HG03565 (cell line): ENCODE measurements around the gene SEC31B.
A peak's percentile ranks its signal among the peaks of the same experiment; 100 is the strongest.

Source experiments
- ATAC-seq: cut with Tn5 transposase; IDR thresholded peaks from one replicate; pipeline ENCODE4 v1.9.1; 2021; ENCODE audit warnings: mild to moderate bottlenecking, moderate library complexity; ENCODE audit not compliant: unreplicated experiment

The SEC31B gene

DNA sequence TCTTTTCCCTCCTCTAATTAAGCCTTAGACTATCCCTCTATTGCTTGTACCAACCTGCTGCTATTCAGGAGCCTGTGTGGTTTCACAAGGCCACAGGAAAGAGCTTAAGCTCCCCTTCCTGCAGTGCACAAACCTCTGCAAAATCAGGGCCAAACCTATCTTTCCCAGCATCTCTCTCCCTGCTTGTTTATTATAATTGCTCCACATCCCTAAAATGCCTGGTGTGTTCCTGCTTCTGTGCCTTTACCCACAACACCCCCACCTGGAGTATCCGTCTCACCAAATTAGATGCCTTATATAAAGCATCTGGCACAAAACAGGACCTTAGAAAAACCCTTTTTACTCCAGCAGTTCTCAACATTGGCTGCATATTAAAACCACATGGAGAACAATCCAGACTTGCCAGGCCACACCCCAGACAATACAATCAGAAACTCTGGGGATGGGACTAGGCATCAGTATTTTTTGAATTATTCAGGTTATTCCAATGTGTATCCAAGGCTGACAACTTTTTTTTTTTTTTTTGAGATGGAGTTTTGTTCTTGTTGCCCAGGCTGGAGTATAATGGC, 16.7 kb downstream of the SEC31B start:
- no peak for ATAC-seq

DNA sequence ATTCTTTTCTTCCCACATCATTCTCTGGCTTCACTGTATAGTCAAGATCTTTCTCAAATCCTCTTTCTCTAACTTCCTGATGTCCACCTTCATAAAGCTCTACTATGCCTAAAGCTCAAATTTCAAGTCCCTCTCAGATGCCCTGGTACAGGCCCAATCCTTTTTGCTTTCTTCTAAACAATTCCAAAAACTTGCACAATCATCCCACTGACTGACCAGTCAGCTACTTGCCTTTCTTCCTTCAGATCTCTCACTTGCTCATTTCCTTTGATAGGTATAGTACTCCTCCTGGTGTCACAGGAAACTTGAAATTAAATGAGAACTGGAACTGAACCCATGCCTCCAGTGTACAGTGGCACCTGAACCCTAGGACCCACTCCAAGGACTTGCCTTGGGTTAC, 18.2 kb downstream of the SEC31B start:
- ATAC-seq: no peak

DNA sequence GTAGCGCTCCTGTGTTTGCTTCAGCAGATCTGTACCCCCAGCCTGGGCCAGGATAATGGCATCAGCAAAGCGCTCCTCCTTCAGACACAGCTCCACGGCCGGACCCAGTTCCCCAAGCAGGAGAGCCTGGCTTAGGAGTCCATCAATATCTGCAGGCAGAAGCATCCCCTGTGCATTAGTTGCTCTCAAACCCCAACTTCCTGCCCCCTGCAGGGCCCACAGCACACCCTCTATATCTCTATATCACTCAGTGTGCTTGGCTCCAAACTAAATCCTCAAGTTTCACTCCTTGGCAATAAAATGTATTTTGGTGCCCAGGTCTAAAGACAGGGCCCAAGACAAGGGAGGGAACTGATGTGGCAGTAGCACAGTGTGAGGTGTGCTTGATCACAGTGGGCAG, 21.6 kb downstream of the SEC31B start:
- no peak for ATAC-seq

DNA sequence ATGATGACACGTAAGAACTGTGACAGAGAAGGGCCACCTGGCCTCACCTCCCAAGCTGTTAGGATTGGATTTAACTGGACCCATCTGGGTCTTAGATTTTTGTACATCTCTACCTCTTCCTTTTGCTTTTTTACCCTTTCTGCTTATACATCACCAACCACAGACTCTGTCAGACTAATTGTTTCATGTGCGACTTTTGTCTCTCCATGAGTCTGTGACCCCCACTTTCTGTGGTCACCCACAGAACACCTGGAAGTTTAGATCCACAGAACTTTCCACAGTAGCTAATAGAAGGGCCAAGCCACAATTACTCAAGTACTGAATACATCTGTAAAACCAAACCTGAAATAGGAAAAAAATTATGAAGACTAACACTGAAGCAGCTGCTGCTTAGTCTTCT, 23.1 kb downstream of the SEC31B start:
- ATAC-seq: no peak

DNA sequence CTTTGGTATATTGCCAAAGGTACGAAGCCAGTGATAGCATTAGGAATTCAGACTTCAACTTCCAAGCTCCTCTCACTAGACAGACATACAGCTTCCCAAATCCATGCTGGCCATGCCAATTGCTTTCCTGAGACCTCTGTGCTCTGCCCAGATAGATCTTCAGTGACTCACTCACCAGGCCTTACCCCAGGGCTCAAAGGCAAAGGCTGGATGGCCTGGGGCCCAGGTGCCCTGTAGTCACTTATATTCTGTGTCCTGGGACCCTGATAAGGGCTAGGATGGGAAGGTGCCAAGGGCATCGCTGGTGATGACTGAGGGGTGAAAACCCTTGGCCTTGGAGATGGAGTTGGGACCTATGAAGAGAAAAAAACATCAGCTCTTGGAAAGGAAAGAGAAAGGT, 29.1 kb downstream of the SEC31B start:
- ATAC-seq: no peak

DNA sequence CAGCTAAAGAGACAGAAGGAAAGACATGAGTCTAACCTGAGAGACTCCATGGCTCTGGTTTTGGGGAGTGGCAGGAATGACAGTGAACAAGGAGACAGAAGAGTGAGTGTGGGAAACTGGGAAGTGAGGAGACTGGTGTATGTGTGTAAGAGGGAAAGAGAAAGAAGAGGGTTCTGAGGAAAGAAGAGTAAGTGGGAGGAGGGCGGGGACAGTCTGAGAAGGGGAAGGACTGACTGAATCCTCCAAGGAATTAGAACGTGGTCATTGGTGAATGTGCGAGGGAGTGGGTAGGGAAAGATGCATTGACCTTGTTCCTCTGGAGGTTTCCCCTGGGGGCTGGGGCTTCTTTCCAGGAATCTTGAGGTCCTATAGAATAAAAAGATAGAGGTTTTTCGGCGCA, 30.3 kb downstream of the SEC31B start:
- no peak for ATAC-seq

DNA sequence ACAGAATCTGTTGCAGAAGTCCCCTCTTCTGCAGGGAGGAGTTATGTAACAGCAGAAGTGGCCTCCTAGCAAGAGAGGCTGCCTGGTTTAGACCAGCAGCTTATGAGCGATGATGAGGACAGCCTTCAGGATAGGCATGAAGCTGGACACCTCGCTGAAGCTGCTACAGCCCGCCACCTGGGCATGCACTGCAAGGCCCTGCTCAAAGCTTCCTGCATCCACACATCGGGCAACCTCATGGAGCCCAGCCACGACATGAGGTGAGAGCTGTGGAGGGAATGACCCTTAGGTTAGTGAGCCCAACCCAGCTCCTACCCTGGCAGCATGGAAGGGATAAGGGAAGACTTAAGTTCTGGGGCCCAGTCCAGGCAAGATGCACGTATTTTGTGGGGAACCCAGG, 32.1 kb downstream of the SEC31B start:
- no peak for ATAC-seq

DNA sequence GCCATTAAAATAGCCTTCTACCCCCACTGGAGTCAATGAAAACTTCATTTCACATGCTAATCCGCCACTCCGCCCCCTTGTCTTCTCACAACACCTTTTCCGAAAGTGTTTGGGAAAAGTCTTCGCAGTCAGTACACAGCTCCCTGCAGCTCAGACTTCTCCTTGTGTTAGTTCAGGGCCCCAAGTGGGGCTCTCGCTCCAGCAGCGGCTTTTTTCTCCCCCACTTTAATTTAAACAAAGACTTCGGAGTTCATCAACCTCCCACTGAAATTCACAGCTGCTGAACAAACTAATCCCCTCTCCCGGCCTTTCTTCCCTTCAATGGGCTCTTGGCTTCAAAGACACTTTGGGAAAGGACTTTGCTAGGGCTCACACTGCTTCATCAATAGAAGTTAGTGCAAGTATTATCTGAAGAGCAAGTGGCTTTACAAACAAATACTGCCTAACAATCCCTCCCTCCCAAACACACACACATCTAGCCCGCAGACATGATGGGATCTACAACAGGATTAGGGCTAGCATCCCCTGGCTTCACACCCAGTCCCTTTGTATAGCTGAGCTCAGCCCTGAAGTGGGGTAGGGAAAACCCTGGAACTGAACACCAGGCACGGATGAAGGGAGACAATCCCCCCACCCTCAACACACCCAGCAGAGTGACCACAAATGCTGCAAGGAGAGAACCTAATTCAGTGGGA, 33.7 kb downstream of the SEC31B start:
- no peak for ATAC-seq

DNA sequence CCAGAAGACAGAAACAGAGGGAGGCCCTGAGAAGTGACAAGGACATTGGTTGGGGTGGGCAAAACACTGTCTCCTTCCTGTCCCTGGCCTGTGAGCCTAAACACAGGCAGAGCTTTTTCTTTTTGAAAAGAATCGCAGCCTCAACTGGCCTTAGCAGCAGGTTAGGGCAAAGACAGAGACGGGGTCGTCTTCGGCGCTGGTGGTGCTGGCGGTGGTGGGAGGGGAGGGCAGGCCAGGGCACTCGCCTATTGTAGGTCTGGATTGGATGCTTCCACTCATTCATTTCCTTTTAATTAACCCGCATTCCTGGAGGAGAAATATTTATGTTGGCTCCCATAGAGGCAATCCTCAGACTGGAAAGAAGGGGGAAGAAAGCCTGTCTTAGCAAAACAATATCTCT, 34.3 kb downstream of the SEC31B start:
- ATAC-seq: no peak

DNA sequence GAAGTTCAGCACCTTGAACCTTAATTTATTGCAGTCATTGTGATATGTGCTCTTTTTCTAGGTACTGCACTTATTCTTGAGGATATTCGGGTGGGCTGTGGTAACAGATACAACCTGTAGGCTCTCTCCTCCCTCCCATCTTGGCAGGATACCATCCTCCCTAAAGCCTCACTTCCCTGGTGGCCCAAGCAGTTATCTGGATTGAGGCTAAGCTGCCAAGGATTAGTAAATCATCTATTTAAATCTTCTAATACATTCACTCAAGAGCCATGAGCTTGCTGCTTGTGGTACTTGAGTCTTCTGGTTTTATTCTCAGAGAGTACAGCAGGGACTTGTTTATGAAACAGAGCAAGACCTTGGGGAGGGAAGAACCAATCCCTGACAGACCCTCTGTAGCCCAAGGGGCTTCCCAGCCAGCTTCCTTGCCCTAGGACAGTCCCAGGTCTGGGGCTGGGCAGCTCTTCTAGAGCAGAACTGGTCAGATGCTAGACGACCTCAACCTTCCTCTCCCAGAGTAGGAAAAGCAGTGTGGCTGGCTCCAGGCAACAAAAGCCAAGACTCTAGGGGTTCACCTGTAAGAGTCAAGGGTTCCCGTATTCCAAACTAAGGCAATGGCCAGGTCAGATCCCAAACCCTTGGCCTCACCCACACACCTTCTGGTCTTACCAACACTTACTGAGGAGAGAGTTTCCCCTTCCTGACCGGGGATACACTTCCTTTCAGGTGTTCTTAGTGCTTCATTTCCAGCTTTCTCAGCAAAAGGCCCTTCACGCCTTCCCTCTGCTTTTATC, 35.6 kb downstream of the SEC31B start:
- no peak for ATAC-seq

DNA sequence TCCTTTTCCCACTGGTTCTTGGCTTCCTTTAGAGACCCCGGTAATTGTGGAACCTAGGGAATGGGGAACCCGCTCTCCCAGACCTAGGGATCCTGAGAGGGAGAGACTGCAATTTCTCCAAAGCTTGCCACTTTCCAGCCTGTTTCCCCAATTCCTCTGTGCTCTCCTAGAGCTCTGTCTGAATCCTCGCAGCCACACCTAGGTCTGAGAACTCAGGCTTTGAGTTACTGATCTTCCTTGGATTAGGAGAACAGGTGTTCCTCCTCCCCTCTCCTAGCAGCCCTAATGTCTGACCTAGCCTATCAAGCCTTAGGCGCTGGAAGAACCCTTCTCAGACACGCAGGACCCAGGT, 36.9 kb downstream of the SEC31B start:
- ATAC-seq: no peak

DNA sequence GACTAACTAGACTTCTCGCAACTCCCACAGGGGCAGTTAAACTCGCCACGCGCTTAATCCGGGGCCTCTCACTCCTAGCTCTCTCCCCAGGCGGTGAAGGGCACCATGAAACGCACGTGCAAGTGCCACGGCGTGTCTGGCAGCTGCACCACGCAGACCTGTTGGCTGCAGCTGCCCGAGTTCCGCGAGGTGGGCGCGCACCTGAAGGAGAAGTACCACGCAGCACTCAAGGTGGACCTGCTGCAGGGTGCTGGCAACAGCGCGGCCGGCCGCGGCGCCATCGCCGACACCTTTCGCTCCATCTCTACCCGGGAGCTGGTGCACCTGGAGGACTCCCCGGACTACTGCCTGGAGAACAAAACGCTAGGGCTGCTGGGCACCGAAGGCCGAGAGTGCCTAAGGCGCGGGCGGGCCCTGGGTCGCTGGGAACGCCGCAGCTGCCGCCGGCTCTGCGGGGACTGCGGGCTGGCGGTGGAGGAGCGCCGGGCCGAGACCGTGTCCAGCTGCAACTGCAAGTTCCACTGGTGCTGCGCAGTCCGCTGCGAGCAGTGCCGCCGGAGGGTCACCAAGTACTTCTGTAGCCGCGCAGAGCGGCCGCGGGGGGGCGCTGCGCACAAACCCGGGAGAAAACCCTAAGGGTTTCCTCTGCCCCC, 37.4 kb downstream of the SEC31B start:
- no peak for ATAC-seq

DNA sequence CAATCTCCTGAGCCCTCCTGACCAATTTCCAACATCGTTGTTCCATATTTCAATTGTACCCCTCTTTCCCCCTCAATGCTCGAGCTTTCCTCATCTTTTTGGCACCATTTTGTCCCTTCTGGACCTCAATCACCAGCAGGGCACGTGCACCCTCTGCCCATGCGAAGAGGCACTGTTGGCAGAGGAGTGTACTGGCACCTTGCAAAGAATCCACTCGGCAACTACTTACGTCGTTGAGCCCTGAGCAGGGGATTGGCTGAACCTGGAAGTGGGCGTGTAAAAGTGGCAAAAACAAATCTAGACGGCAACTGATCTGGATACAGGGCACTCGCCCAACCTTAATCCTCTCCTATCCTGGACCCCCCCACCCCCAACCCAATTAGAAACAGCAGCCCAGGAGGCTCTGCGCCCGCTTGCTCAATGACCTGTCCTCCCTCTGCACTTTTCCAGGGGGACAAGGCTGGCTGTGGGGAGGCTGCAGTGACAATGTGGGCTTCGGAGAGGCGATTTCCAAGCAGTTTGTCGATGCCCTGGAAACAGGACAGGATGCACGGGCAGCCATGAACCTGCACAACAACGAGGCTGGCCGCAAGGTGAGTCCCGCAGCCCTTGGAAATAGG, 38.1 kb downstream of the SEC31B start:
- peak; percentile 99 for ATAC-seq

DNA sequence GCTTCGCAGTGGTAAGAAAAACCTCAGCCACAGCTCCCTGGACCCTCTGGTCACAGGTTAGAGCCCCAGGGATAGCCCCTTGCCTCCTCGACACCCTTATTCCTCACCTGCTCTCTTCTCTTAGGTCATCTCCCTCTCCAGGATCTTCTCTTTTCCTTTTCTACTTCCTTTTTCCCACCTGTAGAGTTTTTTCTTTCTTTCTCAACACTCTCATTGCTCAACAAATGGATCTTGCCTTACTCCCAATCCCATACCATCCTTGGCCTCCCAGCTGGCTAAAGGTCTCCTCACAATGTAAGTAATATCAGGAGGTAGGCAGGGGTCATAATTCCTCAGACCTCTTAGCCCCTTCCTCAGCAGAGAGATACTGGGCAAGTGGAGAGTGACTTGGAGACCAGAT, 39.7 kb downstream of the SEC31B start:
- ATAC-seq: no peak

DNA sequence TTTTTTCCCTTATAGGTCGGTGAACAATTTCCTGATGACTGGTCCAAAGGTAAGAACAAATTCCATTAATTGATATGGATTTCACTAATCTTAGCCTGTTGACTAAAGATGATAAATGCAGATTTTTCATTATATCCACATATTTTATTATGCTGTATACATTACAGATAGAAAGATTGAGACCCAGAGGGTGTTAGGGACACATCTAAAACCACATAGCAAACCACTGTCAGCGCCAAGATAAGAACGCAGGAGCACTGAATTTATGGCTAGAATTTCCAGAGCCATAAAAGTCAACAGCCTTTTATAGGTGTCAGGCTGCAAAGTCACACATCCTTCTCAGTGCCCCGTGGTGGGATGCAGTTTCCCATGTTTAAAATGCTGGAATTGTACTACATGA, 40.6 kb downstream of the SEC31B start:
- ATAC-seq: no peak

DNA sequence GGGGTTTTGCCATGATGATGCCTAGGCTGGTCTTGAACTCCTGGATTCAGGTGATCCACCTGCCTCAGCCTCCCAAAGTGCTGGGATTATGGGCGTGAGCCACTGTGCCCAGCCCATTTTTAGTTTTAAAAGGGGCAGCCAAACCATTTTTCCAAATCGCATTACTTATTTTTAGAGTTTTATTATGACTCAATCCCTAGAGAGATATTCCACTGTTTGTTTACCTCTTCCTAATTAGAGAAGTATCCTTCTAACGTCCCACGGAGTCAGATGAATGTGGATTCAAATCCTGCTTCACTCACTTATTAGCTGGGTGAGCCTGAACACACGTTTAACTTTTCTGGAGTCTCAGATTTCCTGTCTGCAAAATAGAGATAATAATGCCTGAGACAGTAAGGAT, 41.7 kb downstream of the SEC31B start:
- no peak for ATAC-seq

DNA sequence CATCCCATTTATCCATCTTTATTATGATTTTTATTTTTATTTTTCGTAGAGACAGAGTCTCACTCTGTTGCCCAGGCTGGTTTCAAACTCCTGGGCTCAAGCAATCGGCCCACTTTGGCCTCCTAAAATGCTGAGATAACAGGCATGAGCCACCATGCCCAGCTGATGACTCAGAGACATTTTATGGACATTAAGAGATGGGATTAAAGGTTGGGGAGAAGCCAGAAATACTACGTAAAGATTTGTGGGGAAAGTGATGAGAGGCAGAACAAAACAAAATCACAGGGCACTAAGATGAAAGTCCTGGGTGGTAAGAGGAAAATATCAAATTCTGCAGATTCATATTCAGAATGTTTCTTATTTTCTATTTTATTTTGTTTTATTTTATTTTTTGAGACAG, 49.3 kb downstream of the SEC31B start:
- ATAC-seq: no peak

DNA sequence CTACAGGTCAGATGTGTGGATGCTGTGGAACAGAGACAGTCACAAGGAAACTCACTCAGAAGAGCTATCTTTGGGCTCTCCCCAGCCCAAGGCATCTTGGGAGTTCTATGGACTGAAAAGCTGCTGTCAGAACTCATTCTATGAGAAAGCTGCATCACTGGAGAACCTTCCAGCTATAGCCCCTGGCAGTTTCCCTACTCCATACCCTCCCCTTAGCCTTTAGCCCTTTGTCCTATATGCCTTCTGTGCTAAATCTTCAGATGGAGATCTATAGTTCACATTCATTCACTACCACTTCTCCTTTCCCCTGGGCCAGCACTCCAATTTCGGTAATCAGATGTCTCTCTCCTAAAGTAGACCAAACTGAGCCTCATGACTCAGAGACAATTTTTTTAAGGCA, 49.9 kb downstream of the SEC31B start:
- ATAC-seq: no peak

DNA sequence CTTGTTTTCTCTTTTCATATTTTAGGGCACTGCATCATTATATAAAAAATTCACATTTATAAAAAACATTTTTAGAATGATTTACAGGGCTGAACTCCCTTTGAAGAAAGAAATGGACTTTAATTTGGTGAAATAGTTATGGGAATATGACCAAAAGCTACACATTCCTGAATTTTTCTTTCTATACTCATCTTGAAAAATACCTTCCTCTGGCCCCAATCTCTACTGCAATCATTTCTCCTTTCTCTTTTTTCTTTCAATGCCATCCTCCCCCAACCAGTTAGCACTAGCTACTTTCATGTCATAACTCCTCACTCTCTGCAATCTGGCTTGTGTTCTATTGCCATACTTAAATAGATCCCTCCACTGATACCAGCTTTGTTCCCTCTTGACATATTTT, 50.7 kb downstream of the SEC31B start:
- no peak for ATAC-seq

DNA sequence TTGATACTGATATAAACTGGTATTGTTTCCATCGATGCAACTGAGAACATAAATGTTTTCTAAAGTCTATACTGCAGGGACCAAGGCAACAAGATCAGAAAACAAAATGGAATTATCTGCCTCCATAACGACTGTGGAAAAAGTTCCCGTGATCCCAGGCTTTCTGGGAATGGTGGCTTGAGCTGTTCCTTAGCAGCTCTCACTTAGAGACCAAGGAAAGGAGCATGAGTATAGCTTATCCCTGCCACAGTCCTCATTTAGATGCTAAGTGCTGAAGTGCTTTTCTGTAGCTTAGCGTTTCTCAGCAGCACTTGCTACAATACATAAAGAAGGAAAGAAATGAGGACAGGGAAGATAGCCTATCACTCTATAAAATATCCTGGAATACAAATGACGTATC, 51.3 kb downstream of the SEC31B start:
- no peak for ATAC-seq

DNA sequence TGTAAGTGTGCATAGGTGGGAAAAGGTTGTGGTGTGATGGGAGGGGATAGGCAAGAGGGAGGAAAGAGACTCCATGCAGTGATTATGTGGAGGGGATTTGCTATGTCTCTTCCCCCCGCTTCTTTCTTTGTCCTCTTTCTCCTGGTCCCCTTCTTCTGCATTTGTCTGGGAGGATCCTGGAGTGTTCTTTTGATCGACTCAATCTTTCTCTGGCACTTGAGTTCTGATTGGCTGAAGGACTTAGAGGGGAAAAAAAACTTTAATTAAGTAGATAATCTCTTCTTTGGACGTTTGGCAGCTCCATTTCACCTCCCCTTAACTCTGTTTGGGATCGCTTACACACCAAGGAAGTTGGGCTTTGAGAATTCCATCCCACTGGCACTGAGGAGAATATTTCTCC, 57.0 kb downstream of the SEC31B start, which contains the start of gene WNT8B:
WNT8B (plus strand) TSS at position 301 of the 400 bp plus-strand sequence. CDS start 160 bp downstream, outside the sequence.
- no peak for ATAC-seq
